Astrocyte (in vitro differentiated cells and primary cell): ENCODE results near the gene LZTFL1.

Experiments used
- EZH2 ChIP-seq: IDR thresholded peaks from 2 replicates; pipeline ENCODE4 v1.6.1; 2012; ENCODE audit warnings: mild to moderate bottlenecking, low read length, inconsistent platforms; ENCODE audit not compliant: insufficient read depth
- TF ChIP-seq, protein P1 (sequence below): IDR thresholded peaks from 2 replicates; pipeline ENCODE4 v1.5.1; 2011; ENCODE audit warnings: low read depth, mild to moderate bottlenecking, inconsistent platforms, low read length, moderate library complexity; ENCODE audit not compliant: insufficient read depth

DNA sequence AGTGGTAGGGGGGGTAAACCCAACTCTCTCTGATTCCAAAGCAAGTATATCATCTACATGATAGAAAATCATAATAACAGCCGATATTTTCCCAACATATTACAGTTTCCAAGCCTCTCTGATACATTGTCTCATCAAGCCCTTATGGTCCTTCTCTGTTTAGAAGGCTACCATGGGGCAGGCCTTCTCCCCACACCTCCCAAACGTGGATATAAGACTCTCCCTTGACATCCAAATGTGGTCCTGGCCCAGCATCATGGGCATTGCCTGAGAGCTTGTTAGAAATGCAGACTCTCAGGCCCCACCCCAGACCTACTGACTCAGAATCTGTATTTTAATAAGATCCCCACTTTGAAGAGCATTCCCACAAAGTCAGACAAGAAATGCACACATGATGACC is 26.7 kb upstream of the LZTFL1 start:
- TF ChIP-seq, protein P1, sequence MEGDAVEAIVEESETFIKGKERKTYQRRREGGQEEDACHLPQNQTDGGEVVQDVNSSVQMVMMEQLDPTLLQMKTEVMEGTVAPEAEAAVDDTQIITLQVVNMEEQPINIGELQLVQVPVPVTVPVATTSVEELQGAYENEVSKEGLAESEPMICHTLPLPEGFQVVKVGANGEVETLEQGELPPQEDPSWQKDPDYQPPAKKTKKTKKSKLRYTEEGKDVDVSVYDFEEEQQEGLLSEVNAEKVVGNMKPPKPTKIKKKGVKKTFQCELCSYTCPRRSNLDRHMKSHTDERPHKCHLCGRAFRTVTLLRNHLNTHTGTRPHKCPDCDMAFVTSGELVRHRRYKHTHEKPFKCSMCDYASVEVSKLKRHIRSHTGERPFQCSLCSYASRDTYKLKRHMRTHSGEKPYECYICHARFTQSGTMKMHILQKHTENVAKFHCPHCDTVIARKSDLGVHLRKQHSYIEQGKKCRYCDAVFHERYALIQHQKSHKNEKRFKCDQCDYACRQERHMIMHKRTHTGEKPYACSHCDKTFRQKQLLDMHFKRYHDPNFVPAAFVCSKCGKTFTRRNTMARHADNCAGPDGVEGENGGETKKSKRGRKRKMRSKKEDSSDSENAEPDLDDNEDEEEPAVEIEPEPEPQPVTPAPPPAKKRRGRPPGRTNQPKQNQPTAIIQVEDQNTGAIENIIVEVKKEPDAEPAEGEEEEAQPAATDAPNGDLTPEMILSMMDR, result no peak
- no peak for TF ChIP-seq EZH2
